PFSK-1 (cell line): Measurements from ENCODE around the gene MGMT.

Experiments
- POLR2AphosphoS5 ChIP-seq: IDR thresholded peaks from 2 replicates; pipeline ENCODE4 v1.6.1; 2012; ENCODE audit warnings: low read depth, mild to moderate bottlenecking, control low read depth, low read length, moderate library complexity
- REST ChIP-seq, 2 experiments: IDR thresholded peaks; 2 replicates each; pipeline versions ENCODE4 v1.6.1 to v1.8.0; 2011 to 2012; ENCODE audit warnings: low read depth in 2 of 2, low read length in 2 of 2, control low read depth in 1 of 2, inconsistent platforms in 1 of 2, mild to moderate bottlenecking in 1 of 2, moderate library complexity in 1 of 2; ENCODE audit not compliant: insufficient read depth in 1 of 2
- SIN3A ChIP-seq: IDR thresholded peaks from 2 replicates; pipeline ENCODE4 v1.6.1; 2012; ENCODE audit warnings: mild to moderate bottlenecking, low read length, moderate library complexity, borderline replicate concordance; ENCODE audit not compliant: insufficient read depth
- TAF1 ChIP-seq: IDR thresholded peaks from 2 replicates; pipeline ENCODE4 v1.6.1; 2012; ENCODE audit warnings: low read length, control low read depth, borderline replicate concordance; ENCODE audit not compliant: insufficient read depth

- no peak for TF ChIP-seq REST (IDR thresholded peaks at IDR 0.05; ENCODE audit: insufficient read depth in 1 of 2, low read depth in 2 of 2, low read length in 2 of 2)
- no peak for TF ChIP-seq POLR2AphosphoS5
- TF ChIP-seq SIN3A, result no peak
- TF ChIP-seq TAF1, result no peak
Observed at GRCh38 chr10:129811208-129811607, 344.2 kb downstream of the MGMT start.
